ENCODE measurements around the gene ME3.

- TF ChIP-seq POLR2AphosphoS5 (IDR thresholded peaks at IDR 0.05; ENCODE audit: low read depth) (no peak), CTCF (IDR thresholded peaks at IDR 0.05; ENCODE audit: insufficient read depth, low read length) (no peak)
These were observed 847 bp downstream of the ME3 start for GRCh38 chr11:86671531-86672006.

All from HL-60 (cell line).